Measurements from ENCODE around the gene DPYD. TPM values are rescaled to one million over a fixed set of nuclear protein-coding genes. Genes with fewer than 3 reads are reported as not detected.

DPYD gene
- total RNA-seq, 2 donors from 2014 or later: 4.9 to 11.7 TPM

DNA sequence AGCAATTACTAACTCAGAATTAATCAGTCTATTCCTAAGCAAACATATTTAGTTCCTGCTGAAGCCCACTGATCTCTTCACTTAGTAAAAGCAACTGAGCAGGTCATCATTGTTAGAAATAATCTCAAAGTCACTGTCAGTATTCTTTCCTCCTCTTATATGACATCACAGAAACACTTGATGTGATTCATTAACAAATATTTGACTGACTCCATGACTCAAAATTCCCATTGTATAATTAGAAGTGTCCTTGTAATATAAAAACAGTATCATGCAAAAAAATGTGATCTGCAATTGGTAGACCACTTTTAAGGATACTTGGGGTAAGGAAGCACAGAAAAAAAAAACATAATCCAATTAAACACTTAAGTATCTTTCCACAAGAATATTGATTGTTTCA lies 194.4 kb downstream of the DPYD start:
- no peaks in the 10 kb centered on the region for H3K4me1 ChIP-seq
- H3K4me3 ChIP-seq: no peak overlapping the region
- intact Hi-C loops (cut with DNase I): no loop called here
- no peak for DNase-seq
- TF ChIP-seq, protein P1, sequence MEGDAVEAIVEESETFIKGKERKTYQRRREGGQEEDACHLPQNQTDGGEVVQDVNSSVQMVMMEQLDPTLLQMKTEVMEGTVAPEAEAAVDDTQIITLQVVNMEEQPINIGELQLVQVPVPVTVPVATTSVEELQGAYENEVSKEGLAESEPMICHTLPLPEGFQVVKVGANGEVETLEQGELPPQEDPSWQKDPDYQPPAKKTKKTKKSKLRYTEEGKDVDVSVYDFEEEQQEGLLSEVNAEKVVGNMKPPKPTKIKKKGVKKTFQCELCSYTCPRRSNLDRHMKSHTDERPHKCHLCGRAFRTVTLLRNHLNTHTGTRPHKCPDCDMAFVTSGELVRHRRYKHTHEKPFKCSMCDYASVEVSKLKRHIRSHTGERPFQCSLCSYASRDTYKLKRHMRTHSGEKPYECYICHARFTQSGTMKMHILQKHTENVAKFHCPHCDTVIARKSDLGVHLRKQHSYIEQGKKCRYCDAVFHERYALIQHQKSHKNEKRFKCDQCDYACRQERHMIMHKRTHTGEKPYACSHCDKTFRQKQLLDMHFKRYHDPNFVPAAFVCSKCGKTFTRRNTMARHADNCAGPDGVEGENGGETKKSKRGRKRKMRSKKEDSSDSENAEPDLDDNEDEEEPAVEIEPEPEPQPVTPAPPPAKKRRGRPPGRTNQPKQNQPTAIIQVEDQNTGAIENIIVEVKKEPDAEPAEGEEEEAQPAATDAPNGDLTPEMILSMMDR (IDR thresholded peaks at IDR 0.05): no peak
- H3K27ac ChIP-seq: no peak overlapping the region
- H3K9me3 ChIP-seq: no peaks in the 10 kb centered on the region
- no peaks in the 10 kb centered on the region for H3K27me3 ChIP-seq
- no peaks in the 10 kb centered on the region for H3K36me3 ChIP-seq
- no peak overlapping the region for H3K9ac ChIP-seq (ENCODE audit: low read depth in 2 of 2, low read length in 2 of 2)

DNA sequence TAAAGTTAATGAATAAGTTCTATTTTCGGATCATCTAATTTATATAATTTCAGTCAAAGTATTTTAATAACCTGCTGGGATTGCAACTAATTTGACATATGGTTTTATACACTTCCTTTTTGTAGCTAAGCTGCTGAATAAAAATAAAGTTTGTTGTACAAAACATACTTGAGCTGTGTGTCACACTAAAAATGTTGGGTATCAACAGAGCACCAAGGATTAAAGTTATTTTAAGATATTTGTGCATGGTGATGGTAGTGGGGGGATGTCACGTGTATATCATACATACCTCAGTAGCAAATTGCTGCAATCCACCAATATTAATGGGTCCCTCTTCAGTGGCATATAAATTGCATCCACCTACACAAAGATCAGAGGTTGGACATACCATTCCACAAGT lies 199.6 kb downstream of the DPYD start:
- Histone ChIP-seq H3K9me3 (no peaks in the 10 kb centered on the region), H3K27ac (no peak overlapping the region)
- intact Hi-C loops (cut with DNase I): no loop called here

DNA sequence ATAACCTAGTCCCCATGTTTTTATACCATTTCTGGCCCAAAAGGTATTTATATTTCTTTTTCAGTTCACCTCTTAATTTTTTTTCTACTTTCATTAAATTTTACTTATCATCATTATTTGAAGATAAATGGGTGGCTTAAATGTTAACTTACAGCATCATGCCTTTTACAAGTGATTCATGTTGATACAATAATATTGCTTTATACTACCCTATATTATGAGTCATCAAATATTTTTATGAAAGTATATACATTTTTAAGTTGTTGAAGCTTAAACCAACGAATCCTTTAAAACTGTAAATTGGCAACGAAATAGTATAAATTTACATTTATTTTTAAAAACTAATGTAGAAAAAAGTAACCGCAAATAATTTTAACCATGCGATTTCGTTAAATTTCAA lies 207.9 kb downstream of the DPYD start:
- H3K4me3 ChIP-seq: no peak overlapping the region
- H3K27ac ChIP-seq: no peak overlapping the region
- no peak for DNase-seq
- TF ChIP-seq, protein P1 (IDR thresholded peaks at IDR 0.05): no peak
- intact Hi-C loops (cut with DNase I): no loop called here
- no peaks in the 10 kb centered on the region for H3K9me3 ChIP-seq
- H3K36me3 ChIP-seq: no peaks in the 10 kb centered on the region
- H3K27me3 ChIP-seq: no peaks in the 10 kb centered on the region
- H3K4me1 ChIP-seq: no peaks in the 10 kb centered on the region
- H3K9ac ChIP-seq (ENCODE audit: low read depth in 2 of 2, low read length in 2 of 2): no peak overlapping the region

More for the DNA sequence above, 199.6 kb downstream of the DPYD start:
- Histone ChIP-seq H3K36me3 (no peaks in the 10 kb centered on the region), H3K27me3 (no peaks in the 10 kb centered on the region), H3K9ac (ENCODE audit: low read depth in 2 of 2, low read length in 2 of 2) (no peak overlapping the region), H3K4me3 (no peak overlapping the region), H3K4me1 (no peaks in the 10 kb centered on the region)
- no peak for DNase-seq
- TF ChIP-seq, protein P1 (IDR thresholded peaks at IDR 0.05): no peak

DNA sequence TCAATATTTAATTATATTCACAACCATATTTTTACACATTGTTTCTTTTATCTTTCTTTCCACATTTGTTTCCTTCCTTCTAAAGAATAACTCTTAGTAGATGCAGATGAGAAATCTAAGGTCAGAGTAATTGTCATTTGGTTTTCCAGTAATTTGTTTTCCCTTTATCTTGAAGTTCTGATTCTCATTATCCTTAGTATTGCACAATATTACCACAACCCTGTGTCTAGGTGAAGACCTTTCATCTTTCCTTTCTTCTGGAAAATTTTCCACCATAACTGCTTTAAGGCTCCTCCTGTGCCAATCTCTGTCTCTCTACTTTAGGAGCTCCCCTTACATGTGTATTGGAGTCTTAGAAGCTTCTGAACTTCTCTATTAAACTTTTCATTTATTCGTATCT lies 209.0 kb downstream of the DPYD start:
- Histone ChIP-seq H3K36me3 (no peaks in the 10 kb centered on the region), H3K9ac (ENCODE audit: low read depth in 2 of 2, low read length in 2 of 2) (no peak overlapping the region), H3K4me3 (no peak overlapping the region), H3K9me3 (no peaks in the 10 kb centered on the region), H3K27me3 (no peaks in the 10 kb centered on the region), H3K27ac (no peak overlapping the region), H3K4me1 (no peaks in the 10 kb centered on the region)
- intact Hi-C loops (cut with DNase I): no loop called here
- TF ChIP-seq, protein P1 (IDR thresholded peaks at IDR 0.05): no peak
- no peak for DNase-seq

DNA sequence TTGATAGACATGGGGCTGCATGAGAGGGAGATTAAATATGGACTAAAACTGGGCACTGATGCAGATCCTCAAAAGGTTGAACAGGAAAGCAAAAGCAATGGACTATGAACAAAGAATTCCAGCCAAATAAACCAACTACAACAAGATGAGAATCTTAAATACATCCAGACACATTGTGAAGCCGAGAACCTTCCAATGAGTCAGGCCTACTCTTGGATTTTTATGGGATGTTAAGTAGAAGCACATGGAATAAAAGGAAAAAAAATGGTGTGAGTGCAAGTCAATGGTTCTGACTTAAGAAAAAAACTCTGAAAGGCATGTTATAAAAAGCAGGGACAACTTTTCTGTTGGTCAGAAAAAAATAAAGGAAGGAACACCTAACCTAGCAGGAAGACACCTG lies 227.2 kb downstream of the DPYD start:
- Histone ChIP-seq H3K4me1 (no peaks in the 10 kb centered on the region), H3K9ac (ENCODE audit: low read depth in 2 of 2, low read length in 2 of 2) (no peak overlapping the region), H3K27ac (no peak overlapping the region), H3K4me3 (no peak overlapping the region), H3K27me3 (no peaks in the 10 kb centered on the region), H3K9me3 (no peaks in the 10 kb centered on the region), H3K36me3 (no peaks in the 10 kb centered on the region)
- TF ChIP-seq, protein P1 (IDR thresholded peaks at IDR 0.05): no peak
- DNase-seq: no peak
- intact Hi-C loops (cut with DNase I): no loop called here

DNA sequence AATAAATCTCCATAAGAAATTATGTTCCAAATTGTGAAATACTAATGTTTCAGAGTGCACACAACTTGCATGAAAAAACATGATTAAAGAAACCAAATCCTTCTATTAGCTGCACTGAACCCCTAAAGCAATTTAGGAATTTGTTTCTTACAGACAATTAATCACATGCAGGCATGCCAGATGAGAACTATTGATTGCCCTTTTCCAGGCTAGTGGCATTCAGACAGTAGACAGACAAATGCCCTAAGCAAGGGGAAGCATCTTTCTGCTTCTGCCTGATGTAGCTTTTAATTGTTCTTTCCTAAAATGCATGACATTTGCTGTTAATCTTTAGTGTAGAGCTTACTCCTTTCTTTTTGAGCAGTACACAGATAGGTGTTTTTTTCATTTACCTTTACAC lies 229.5 kb downstream of the DPYD start:
- no peak overlapping the region for H3K4me3 ChIP-seq
- H3K4me1 ChIP-seq: no peaks in the 10 kb centered on the region
- no peak overlapping the region for H3K9ac ChIP-seq (ENCODE audit: low read depth in 2 of 2, low read length in 2 of 2)
- no peaks in the 10 kb centered on the region for H3K27me3 ChIP-seq
- H3K36me3 ChIP-seq: no peaks in the 10 kb centered on the region
- DNase-seq: no peak
- intact Hi-C loops (cut with DNase I): no loop called here
- TF ChIP-seq, protein P1 (IDR thresholded peaks at IDR 0.05): no peak
- H3K27ac ChIP-seq: no peak overlapping the region
- H3K9me3 ChIP-seq: no peaks in the 10 kb centered on the region

Measured in colonic mucosa (tissue), 4 donors.